Measurements from ENCODE around the gene HHAT.

HHAT gene

DNA sequence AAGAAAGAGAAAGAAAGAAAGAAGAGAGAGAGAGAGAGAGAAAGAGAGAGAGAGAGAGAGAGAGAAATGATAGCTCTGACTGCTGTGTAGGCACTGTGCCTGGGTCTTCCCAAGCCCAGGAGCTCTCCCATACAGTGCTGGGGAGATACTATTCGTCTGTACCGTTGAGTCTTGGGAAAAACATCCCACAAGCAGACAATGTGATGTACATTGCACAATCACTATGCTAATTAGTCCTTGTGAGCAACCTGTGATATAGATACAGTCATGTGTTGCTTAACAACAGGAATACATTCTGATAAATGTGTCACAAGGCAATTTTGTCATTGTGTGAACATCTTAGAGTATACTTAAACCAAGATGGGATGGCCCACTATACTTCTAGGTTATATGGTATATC lies 381.0 kb downstream of the HHAT start:
- Histone ChIP-seq H3K9me3 (replicated peaks; ENCODE audit: insufficient read depth, low read length) (no peaks in the 10 kb centered on the region), H4K20me1 (ENCODE audit: insufficient read depth, low read length) (no peaks in the 10 kb centered on the region), H3K27me3 (replicated peaks; ENCODE audit: insufficient read depth, low read length) (no peaks in the 10 kb centered on the region), H3K79me2 (ENCODE audit: low read length) (no peaks in the 10 kb centered on the region), H3K4me1 (ENCODE audit: low read length) (peaks cover 23% of the 10 kb centered on the region), H3K27ac (ENCODE audit: low read length) (no peak overlapping the region), H3K9me2 (replicated peaks; ENCODE audit: insufficient read depth, low read length) (no peaks in the 10 kb centered on the region), H3K4me2 (ENCODE audit: low read depth, low read length) (no peak overlapping the region), H3K36me3 (replicated peaks; ENCODE audit: insufficient read depth, low read length) (no peaks in the 10 kb centered on the region), H3F3A (ENCODE audit: insufficient read depth, low read length) (peaks cover 12% of the 10 kb centered on the region; the same call in 1 of the 2 replicates), H3K9ac (ENCODE audit: low read length) (no peak overlapping the region), H2AFZ (ENCODE audit: low read length) (no peak overlapping the region), H3K4me3 (ENCODE audit: low read length) (no peak overlapping the region)
- TF ChIP-seq EZH2 (optimal IDR thresholded peaks at IDR 0.05; ENCODE audit: low read depth, low read length) = no peak
- TF ChIP-seq, protein P1, sequence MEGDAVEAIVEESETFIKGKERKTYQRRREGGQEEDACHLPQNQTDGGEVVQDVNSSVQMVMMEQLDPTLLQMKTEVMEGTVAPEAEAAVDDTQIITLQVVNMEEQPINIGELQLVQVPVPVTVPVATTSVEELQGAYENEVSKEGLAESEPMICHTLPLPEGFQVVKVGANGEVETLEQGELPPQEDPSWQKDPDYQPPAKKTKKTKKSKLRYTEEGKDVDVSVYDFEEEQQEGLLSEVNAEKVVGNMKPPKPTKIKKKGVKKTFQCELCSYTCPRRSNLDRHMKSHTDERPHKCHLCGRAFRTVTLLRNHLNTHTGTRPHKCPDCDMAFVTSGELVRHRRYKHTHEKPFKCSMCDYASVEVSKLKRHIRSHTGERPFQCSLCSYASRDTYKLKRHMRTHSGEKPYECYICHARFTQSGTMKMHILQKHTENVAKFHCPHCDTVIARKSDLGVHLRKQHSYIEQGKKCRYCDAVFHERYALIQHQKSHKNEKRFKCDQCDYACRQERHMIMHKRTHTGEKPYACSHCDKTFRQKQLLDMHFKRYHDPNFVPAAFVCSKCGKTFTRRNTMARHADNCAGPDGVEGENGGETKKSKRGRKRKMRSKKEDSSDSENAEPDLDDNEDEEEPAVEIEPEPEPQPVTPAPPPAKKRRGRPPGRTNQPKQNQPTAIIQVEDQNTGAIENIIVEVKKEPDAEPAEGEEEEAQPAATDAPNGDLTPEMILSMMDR (IDR thresholded peaks at IDR 0.05; ENCODE audit: low read length) = no peak
- TF ChIP-seq EZH2phosphoT487 (IDR thresholded peaks at IDR 0.05; ENCODE audit: low read length) = no peak
- DNase-seq = no peak

DNA sequence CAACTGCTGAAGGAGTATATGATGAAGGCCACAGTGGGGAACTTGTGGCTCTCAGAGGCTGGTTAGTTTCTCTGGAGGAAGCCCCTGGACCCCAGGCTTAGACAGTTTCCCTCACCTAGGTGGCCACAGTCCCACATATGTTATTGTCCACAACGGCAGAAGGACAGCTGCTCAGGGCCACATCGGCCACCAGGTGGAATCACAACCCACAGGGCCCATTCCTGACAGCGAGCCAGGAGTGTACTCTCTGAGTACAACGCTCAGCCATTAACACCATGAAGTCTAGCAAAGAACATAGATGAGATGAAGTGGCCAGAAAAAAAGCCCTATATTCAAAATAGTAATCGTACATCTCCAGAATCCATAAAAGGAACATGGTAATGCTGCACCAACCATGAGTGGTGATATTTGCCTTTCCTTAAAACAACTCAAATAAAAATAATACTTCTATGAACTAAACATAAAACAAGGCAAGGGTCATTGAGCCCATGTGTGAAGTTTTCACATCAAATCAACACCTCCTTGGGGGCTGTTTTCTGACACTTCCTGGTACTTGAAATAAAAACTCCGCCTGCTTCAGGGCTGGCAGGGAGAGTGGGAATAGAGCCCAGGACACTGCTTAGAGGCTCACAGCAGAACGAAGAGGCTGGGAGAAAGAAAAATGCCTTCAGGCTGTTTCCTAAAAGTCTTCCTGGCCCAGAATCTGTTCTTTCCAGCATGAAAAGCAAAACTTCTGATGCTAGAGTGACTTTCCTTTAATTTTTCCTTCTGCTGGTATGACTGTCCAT lies 383.3 kb downstream of the HHAT start:
- H3K36me3 ChIP-seq (replicated peaks; ENCODE audit: insufficient read depth, low read length) = no peaks in the 10 kb centered on the region
- no peaks in the 10 kb centered on the region for H3K79me2 ChIP-seq (ENCODE audit: low read length)
- no peaks in the 10 kb centered on the region for H3K9me3 ChIP-seq (replicated peaks; ENCODE audit: insufficient read depth, low read length)
- TF ChIP-seq EZH2phosphoT487 (IDR thresholded peaks at IDR 0.05; ENCODE audit: low read length) = no peak
- TF ChIP-seq, protein P1 (IDR thresholded peaks at IDR 0.05; ENCODE audit: low read length) = no peak
- H3F3A ChIP-seq (ENCODE audit: insufficient read depth, low read length) = peaks cover 12% of the 10 kb centered on the region; the same call in 1 of the 2 replicates
- H3K4me2 ChIP-seq (ENCODE audit: low read depth, low read length) = no peak overlapping the region
- no peak overlapping the region for H2AFZ ChIP-seq (ENCODE audit: low read length)
- H3K27ac ChIP-seq (ENCODE audit: low read length) = no peak overlapping the region
- no peak for DNase-seq
- no peaks in the 10 kb centered on the region for H3K27me3 ChIP-seq (replicated peaks; ENCODE audit: insufficient read depth, low read length)
- H3K4me3 ChIP-seq (ENCODE audit: low read length) = no peak overlapping the region
- no peak overlapping the region for H3K9ac ChIP-seq (ENCODE audit: low read length)
- no peaks in the 10 kb centered on the region for H4K20me1 ChIP-seq (ENCODE audit: insufficient read depth, low read length)
- H3K4me1 ChIP-seq (ENCODE audit: low read length) = peaks cover 15% of the 10 kb centered on the region
- H3K9me2 ChIP-seq (replicated peaks; ENCODE audit: insufficient read depth, low read length) = no peaks in the 10 kb centered on the region

DNA sequence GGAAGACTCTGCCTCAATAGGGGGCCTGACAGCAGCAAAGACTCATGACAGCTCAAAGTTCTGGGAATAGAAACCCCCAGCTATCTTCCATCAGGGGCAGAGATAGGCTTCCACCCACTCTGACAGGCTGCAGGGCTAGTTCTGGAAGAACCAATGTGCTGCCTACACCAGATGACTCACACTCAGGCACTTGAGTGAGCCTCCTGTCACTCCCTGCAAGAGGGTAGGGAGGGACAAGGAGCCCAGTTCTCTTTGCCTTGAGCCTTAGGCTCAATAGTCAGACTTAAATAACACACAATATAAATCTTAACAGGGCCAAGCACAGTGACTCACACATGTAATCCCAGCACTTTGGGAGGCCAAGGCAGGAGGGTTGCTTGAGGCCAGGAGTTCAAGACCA lies 386.4 kb downstream of the HHAT start:
- no peak overlapping the region for H3K9ac ChIP-seq (ENCODE audit: low read length)
- no peaks in the 10 kb centered on the region for H3K4me1 ChIP-seq (ENCODE audit: low read length)
- DNase-seq = no peak
- no peak overlapping the region for H3K4me3 ChIP-seq (ENCODE audit: low read length)
- no peak for TF ChIP-seq EZH2 (optimal IDR thresholded peaks at IDR 0.05; ENCODE audit: low read depth, low read length)
- TF ChIP-seq, protein P1 (IDR thresholded peaks at IDR 0.05; ENCODE audit: low read length) = no peak
- TF ChIP-seq EZH2phosphoT487 (IDR thresholded peaks at IDR 0.05; ENCODE audit: low read length) = no peak
- no peaks in the 10 kb centered on the region for H3K9me3 ChIP-seq (replicated peaks; ENCODE audit: insufficient read depth, low read length)
- no peaks in the 10 kb centered on the region for H3F3A ChIP-seq (ENCODE audit: insufficient read depth, low read length)
- H3K36me3 ChIP-seq (replicated peaks; ENCODE audit: insufficient read depth, low read length) = no peaks in the 10 kb centered on the region
- no peaks in the 10 kb centered on the region for H4K20me1 ChIP-seq (ENCODE audit: insufficient read depth, low read length)
- no peaks in the 10 kb centered on the region for H3K79me2 ChIP-seq (ENCODE audit: low read length)
- no peaks in the 10 kb centered on the region for H3K9me2 ChIP-seq (replicated peaks; ENCODE audit: insufficient read depth, low read length)
- no peak overlapping the region for H2AFZ ChIP-seq (ENCODE audit: low read length)
- no peak overlapping the region for H3K27ac ChIP-seq (ENCODE audit: low read length)
- H3K4me2 ChIP-seq (ENCODE audit: low read depth, low read length) = no peak overlapping the region
- no peaks in the 10 kb centered on the region for H3K27me3 ChIP-seq (replicated peaks; ENCODE audit: insufficient read depth, low read length)

All from MM.1S (cell line).